HL-60 (cell line): ENCODE measurements around the gene PRADC1.
A peak's percentile ranks its signal among the peaks of the same experiment; 100 is the strongest.
"Not testable (repeated sequence)": the region's sequence is repeated elsewhere in the genome, so short reads cannot be mapped to it uniquely, and the experiment has no call there.

Experiments used
- DNase-seq, 2 experiments: peaks; one replicate each; pipeline ENCODE4 v3.0.0-alpha.2; 2010 to 2020; ENCODE audit warnings: low read depth in 1 of 2, low spot score in 1 of 2
- H3K27ac ChIP-seq: fragments of 250-450 bp; sonication (Bioruptor Pico); replicated peaks from 2 replicates; pipeline ENCODE4 v1.5.1; 2020; ENCODE audit warnings: mild to moderate bottlenecking, moderate library complexity
- H3K27me3 ChIP-seq: fragments of 250-450 bp; sonication (Bioruptor Pico); 2 replicates; pipeline ENCODE4 v1.5.1; 2021; ENCODE audit warnings: mild to moderate bottlenecking, moderate library complexity; ENCODE audit not compliant: insufficient read depth, poor library complexity, severe bottlenecking
- H3K4me3 ChIP-seq: replicated peaks from 2 replicates; pipeline ENCODE4 v1.5.1; 2011; ENCODE audit warnings: mild to moderate bottlenecking, control low read depth, low read length; ENCODE audit not compliant: insufficient read depth
- GABPA ChIP-seq: IDR thresholded peaks from 2 replicates; pipeline ENCODE4 v1.6.1; 2012; ENCODE audit warnings: low read depth
- POLR2AphosphoS5 ChIP-seq: IDR thresholded peaks from 2 replicates; pipeline ENCODE4 v1.6.1; 2012; ENCODE audit warnings: low read depth
- SPI1 ChIP-seq: IDR thresholded peaks from 2 replicates; pipeline ENCODE4 v1.6.1; 2012; ENCODE audit warnings: low read depth, mild to moderate bottlenecking, borderline replicate concordance
- TF ChIP-seq, protein P1 (sequence below): IDR thresholded peaks from 2 replicates; pipeline ENCODE4 v1.6.1; 2012; ENCODE audit warnings: low read depth; ENCODE audit not compliant: insufficient replicate concordance
- TF ChIP-seq, protein P2 (sequence below): IDR thresholded peaks from one replicate; pipeline ENCODE4 v1.5.1; 2011; ENCODE audit warnings: low read length, control low read depth, inconsistent platforms; ENCODE audit not compliant: insufficient read depth

PRADC1 gene

DNA sequence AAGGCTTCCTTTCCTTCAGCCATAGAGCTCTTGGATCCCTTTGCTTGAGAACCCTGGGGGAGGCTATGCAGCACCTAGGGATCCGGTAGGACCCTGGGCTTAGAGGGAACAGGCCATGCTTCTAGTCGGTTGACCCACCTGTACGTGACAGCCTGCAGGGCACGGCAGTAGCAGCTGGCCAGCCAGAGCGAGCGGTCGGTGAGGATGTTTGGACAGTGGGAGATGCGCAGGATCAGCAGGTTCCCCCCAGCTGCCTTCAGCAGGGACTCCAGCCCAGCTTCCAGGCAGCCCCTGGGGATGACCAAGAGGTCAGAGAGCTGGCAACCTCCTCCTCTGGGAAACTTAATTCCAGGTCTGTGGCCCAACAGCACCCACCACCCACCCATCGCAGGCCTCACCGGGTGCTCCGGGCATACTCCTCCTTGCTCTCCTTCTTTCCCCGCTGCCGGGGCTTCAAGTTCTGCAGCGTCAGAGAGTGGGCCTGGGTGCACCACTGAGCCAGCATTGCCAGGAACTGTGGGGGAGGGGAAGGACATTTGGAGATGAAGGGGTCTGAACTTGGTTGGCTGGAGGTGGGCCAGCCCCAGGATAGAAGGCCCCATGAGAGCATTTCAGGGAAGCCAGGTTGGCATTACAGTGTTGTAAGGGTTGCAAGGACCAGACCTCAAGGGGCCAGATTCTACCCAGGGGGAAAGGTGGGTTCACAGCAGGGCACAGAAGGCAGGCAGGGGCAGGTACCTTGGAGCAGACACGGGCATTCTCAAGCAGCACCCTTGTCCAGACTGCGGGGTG, 30.7 kb upstream of the PRADC1 start:
- Histone ChIP-seq H3K27me3 (no peaks in the 10 kb centered on the region), H3K27ac (no peak overlapping the region), H3K4me3 (no peak overlapping the region)
- TF ChIP-seq, protein P1, sequence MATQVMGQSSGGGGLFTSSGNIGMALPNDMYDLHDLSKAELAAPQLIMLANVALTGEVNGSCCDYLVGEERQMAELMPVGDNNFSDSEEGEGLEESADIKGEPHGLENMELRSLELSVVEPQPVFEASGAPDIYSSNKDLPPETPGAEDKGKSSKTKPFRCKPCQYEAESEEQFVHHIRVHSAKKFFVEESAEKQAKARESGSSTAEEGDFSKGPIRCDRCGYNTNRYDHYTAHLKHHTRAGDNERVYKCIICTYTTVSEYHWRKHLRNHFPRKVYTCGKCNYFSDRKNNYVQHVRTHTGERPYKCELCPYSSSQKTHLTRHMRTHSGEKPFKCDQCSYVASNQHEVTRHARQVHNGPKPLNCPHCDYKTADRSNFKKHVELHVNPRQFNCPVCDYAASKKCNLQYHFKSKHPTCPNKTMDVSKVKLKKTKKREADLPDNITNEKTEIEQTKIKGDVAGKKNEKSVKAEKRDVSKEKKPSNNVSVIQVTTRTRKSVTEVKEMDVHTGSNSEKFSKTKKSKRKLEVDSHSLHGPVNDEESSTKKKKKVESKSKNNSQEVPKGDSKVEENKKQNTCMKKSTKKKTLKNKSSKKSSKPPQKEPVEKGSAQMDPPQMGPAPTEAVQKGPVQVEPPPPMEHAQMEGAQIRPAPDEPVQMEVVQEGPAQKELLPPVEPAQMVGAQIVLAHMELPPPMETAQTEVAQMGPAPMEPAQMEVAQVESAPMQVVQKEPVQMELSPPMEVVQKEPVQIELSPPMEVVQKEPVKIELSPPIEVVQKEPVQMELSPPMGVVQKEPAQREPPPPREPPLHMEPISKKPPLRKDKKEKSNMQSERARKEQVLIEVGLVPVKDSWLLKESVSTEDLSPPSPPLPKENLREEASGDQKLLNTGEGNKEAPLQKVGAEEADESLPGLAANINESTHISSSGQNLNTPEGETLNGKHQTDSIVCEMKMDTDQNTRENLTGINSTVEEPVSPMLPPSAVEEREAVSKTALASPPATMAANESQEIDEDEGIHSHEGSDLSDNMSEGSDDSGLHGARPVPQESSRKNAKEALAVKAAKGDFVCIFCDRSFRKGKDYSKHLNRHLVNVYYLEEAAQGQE = no peak
- DNase-seq = no peak

DNA sequence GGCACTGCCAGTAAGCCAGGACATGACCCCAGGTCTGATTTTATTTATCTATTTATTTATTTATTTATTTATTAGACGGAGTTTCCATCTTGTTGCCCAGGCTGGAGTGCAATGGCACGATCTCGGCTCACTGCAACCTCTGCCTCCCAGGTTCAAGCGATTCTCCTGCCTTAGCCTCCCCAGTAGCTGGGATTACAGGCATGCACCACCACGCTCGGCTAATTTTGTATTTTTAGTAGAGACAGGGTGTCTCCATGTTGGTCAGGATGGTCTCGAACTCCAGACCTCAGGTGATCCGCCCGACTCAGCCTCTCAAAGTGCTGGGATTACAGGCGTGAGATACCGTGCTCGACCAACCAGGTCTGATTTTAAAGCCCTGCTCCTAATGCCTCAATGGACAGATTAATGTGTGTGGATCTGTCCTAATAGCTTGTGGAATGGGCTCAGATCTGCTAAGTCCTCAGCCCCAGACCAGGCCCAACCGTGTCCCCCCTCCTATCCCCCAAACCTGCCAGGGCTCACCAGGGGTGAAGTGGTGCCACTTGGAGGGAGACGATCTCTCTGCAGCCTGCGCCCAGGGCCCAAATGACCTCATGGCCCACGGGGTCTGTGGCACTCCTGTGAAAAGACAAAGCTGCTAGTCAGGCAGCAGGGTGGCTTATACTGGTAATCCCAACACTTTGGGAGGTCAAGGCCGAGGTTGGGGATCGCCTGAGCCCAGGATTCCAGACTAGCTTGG, 29.8 kb upstream of the PRADC1 start:
- not testable (repeated sequence) for DNase-seq, H3K27me3 ChIP-seq, H3K4me3 ChIP-seq, H3K27ac ChIP-seq

DNA sequence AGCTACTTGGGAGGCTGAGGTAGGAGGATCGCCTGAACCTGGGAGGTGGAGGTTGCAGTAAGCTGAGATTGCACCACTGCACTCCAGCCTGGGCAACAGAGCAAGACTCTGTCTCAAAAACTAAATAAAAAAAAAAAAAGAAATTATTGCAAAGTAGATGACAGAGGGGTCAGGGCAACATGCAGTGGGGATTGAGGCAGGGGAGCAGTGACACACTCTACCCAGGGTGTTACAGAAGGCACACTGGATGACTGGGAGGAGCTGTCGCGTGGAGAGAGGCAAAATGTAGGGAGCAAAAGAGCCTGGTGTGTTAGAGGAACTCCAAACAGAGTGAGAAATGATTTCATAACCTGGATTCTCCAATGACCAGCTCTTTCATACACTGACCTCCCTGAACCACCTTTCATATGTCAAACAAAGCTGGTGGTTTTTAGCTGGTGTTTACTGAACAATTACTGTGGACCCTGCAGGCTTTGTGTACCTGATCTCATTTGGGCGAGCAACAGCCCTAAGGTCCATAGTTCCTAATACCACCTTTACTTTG, 29.1 kb upstream of the PRADC1 start:
- H3K27me3 ChIP-seq = no peaks in the 10 kb centered on the region
- H3K4me3 ChIP-seq = no peak overlapping the region
- no peak for DNase-seq
- no peak overlapping the region for H3K27ac ChIP-seq
- TF ChIP-seq SPI1 (no peak), POLR2AphosphoS5 (no peak), GABPA (no peak)
- TF ChIP-seq, protein P1 = no peak
- TF ChIP-seq, protein P2, sequence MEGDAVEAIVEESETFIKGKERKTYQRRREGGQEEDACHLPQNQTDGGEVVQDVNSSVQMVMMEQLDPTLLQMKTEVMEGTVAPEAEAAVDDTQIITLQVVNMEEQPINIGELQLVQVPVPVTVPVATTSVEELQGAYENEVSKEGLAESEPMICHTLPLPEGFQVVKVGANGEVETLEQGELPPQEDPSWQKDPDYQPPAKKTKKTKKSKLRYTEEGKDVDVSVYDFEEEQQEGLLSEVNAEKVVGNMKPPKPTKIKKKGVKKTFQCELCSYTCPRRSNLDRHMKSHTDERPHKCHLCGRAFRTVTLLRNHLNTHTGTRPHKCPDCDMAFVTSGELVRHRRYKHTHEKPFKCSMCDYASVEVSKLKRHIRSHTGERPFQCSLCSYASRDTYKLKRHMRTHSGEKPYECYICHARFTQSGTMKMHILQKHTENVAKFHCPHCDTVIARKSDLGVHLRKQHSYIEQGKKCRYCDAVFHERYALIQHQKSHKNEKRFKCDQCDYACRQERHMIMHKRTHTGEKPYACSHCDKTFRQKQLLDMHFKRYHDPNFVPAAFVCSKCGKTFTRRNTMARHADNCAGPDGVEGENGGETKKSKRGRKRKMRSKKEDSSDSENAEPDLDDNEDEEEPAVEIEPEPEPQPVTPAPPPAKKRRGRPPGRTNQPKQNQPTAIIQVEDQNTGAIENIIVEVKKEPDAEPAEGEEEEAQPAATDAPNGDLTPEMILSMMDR = no peak

DNA sequence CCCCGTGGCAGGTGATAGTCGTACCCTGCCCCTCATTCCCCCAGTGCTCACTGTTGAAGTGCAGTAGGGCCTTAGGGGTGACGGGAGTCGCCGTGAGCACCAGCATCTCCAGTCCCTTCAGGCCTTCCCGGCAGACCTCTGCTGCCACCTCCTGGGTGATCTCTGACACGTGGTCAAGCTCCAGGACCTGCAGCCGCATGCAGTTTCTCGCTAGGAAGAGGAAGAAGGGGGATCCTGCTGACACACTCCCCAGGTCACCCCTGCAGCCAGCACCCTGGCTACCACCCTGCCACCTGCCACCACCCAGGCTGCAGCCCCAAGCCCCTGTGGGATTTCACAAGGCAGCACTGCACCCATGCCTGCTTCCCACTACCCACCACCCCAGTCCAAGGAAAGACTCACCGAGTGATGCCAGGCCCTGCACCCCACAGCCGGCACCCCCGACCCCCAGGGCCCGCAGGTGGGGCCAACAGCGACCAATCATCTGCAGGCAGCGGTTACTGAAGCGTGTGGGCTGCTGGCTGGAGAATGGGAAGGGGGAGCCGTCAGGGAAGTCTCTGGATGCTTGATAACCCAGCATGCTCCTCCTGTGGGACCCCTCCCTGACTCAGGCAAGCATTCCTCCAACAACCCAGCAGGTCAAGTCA, 27.4 kb upstream of the PRADC1 start:
- H3K4me3 ChIP-seq = no peak overlapping the region
- peak; percentile 61 to 69 for DNase-seq
- H3K27me3 ChIP-seq = no peaks in the 10 kb centered on the region
- TF ChIP-seq, protein P1 = no peak
- TF ChIP-seq POLR2AphosphoS5 (peak; percentile 25; the same call in 1 of the 2 replicates), SPI1 (no peak), GABPA (no peak)
- TF ChIP-seq, protein P2 = peak; percentile 22
- H3K27ac ChIP-seq = no peak overlapping the region
